ENCODE results near the gene CCDC183. TPM values are rescaled to one million over a fixed set of nuclear protein-coding genes. Genes with fewer than 3 reads are reported as not detected.

The CCDC183 gene
- total and polyA plus RNA-seq, 4 donors = 0.38 to 4.6 (median 2.2) TPM

DNA sequence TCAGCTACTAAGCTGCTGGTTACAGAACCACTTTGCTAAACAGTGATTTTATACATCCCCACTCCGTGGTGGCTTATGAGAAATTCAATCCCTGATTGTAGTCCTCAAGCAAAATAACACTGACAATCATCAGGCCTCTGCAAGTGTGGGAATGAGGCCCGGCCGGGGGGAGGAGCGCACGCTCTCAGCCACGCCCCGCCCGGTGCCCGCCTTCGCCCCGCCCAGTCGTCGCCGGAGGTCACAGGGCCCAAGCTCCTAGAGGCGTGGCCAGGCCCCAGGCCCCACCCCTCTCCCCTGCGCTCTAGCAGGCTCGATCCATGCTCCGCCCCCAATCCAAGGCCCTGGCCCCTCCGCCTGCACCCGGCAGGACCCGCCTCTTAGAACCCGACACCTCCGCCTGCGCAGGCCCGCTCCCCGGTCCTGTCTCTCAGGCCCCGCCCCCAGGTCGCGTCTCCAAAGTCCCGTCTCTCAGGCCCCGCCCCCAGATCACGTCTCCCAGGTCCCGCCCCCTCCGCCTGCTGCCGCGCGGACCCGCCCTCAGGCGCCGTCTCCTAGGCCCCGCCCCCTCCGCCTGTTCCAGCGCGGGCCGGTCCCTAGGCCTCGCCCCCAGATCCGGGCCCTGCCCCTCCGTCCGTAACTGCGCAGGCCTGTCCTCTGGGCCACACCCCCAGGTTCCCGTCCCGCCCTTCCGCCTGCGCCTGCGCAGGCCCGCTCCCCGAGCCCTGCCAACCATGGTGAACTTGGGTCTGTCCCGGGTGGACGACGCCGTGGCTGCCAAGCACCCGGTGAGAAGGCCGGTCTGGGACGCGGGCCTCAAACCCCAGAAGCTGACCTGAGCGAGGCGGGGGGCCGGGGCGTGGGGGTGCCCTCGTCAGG, 5.3 kb upstream of the CCDC183 start, which contains the start of gene TMEM141:
TSS of gene TMEM141 (plus strand) at position 705 of the 876 bp plus-strand sequence. CDS start at position 732, 27 bp downstream.
- no peaks in the 10 kb centered on the region for H3K9me3 ChIP-seq (ENCODE audit: control insufficient read depth in 4 of 4, insufficient read depth in 3 of 4, low read length in 3 of 4)
- 1% methylated on average over 65 to 70 of the region's 70 CpGs for WGBS, 2 donors
- peaks cover 0 to 9% (median 3%) of the 10 kb centered on the region in 4 donors for H3K36me3 ChIP-seq (ENCODE audit: control insufficient read depth in 4 of 4, insufficient read depth in 4 of 4, low read length in 4 of 4)
- DNase-seq (peak; percentile 100), ATAC-seq (ENCODE audit: insufficient read depth, low FRiP score) (peak; percentile 94)
- TF ChIP-seq, protein P1, sequence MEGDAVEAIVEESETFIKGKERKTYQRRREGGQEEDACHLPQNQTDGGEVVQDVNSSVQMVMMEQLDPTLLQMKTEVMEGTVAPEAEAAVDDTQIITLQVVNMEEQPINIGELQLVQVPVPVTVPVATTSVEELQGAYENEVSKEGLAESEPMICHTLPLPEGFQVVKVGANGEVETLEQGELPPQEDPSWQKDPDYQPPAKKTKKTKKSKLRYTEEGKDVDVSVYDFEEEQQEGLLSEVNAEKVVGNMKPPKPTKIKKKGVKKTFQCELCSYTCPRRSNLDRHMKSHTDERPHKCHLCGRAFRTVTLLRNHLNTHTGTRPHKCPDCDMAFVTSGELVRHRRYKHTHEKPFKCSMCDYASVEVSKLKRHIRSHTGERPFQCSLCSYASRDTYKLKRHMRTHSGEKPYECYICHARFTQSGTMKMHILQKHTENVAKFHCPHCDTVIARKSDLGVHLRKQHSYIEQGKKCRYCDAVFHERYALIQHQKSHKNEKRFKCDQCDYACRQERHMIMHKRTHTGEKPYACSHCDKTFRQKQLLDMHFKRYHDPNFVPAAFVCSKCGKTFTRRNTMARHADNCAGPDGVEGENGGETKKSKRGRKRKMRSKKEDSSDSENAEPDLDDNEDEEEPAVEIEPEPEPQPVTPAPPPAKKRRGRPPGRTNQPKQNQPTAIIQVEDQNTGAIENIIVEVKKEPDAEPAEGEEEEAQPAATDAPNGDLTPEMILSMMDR (IDR thresholded peaks at IDR 0.05; ENCODE audit: control extremely low read depth, extremely low read depth) = no peak
- peaks cover 0 to 21% (median 7%) of the 10 kb centered on the region in 5 donors for H3K4me1 ChIP-seq (ENCODE audit: control insufficient read depth in 5 of 5, insufficient read depth in 5 of 5, low read length in 5 of 5)
- peak within 1 kb of the TSS; percentile 78 to 81 for H3K9ac ChIP-seq (ENCODE audit: insufficient read depth in 1 of 2, low read length in 2 of 2)
- H3K4me3 ChIP-seq = peak within 1 kb of the TSS; percentile 63
- no peaks in the 10 kb centered on the region for H3K27me3 ChIP-seq (ENCODE audit: control insufficient read depth in 3 of 3, insufficient read depth in 3 of 3, low read length in 2 of 3)
- H3K27ac ChIP-seq (ENCODE audit: low read depth in 1 of 2, low read length in 1 of 2) = peak within 1 kb of the TSS; percentile 89 to 95

- Histone ChIP-seq H3K4me1 (ENCODE audit: control insufficient read depth in 5 of 5, insufficient read depth in 5 of 5, low read length in 5 of 5) (peaks cover 0 to 29% (median 7%) of the 10 kb centered on the region in 5 donors), H3K27me3 (ENCODE audit: control insufficient read depth in 3 of 3, insufficient read depth in 3 of 3, low read length in 2 of 3) (no peaks in the 10 kb centered on the region), H3K27ac (ENCODE audit: low read depth in 1 of 2, low read length in 1 of 2) (peak overlapping the region; percentile 89 to 95), H3K9me3 (ENCODE audit: control insufficient read depth in 4 of 4, insufficient read depth in 3 of 4, low read length in 3 of 4) (no peaks in the 10 kb centered on the region), H3K4me3 (peak overlapping the region; percentile 63), H3K9ac (ENCODE audit: insufficient read depth in 1 of 2, low read length in 2 of 2) (peak overlapping the region; percentile 78 to 81), H3K36me3 (ENCODE audit: control insufficient read depth in 4 of 4, insufficient read depth in 4 of 4, low read length in 4 of 4) (peaks cover 0 to 9% (median 3%) of the 10 kb centered on the region in 4 donors)
- 2 to 3% methylated on average over 26 to 29 of the region's 29 CpGs for WGBS, 2 donors
- TF ChIP-seq, protein P1 (IDR thresholded peaks at IDR 0.05; ENCODE audit: control extremely low read depth, extremely low read depth) = peak; percentile 31
- DNase-seq (peak; percentile 53 to 67 (median 58)), ATAC-seq (ENCODE audit: insufficient read depth, low FRiP score) (peak; percentile 10)
Measured at GRCh38 chr9:136791516-136792276, 4.4 kb upstream of the CCDC183 start.

DNA sequence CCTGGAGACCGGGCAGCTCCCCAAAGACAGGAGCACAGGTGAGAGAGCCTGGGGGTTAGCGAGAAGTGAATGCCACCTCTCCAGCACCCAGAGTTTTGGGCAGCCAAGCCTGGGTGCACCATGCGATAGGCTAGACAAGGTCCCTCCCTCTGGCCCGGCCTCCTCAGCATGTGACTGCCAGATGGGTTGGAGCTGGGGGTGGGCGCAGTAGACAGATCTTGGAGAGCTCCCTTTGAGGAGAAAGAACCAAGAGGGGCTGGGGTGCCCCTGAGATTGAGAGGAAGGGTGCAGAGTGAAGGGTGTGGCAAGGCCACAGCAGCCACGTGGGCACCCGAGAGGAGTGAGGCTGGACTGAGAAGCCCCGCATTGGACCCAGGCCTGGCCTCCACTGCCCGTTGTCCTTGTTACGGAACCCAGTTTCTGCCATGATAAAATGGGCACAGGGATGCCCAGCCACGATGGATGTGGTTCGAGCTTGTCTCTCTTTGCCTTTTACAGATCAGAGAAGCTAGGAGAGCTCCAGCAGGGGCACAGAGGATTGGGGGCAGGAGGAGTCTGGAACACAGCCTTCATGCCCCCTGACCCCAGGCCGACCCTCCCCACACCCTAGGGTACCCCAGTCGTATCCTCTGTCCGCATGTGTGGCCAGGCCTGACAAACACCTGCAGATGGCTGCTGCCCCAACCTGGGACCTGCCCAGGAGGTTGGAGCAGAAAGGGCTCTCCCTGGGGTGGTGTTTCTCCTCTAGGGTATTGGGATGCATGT, 3.6 kb upstream of the CCDC183 start:
- 78 to 81% methylated on average over 15 of the region's 15 CpGs for WGBS, 2 donors
- Histone ChIP-seq H3K36me3 (ENCODE audit: control insufficient read depth in 4 of 4, insufficient read depth in 4 of 4, low read length in 4 of 4) (peaks cover 0 to 9% (median 3%) of the 10 kb centered on the region in 4 donors), H3K27ac (ENCODE audit: low read depth in 1 of 2, low read length in 1 of 2) (peak overlapping the region in 1 of 2 donors; percentile 95), H3K27me3 (ENCODE audit: control insufficient read depth in 3 of 3, insufficient read depth in 3 of 3, low read length in 2 of 3) (no peaks in the 10 kb centered on the region), H3K9ac (ENCODE audit: insufficient read depth in 1 of 2, low read length in 2 of 2) (no peak overlapping the region), H3K9me3 (ENCODE audit: control insufficient read depth in 4 of 4, insufficient read depth in 3 of 4, low read length in 3 of 4) (no peaks in the 10 kb centered on the region), H3K4me1 (ENCODE audit: control insufficient read depth in 5 of 5, insufficient read depth in 5 of 5, low read length in 5 of 5) (peaks cover 0 to 34% (median 7%) of the 10 kb centered on the region in 5 donors), H3K4me3 (no peak overlapping the region)
- DNase-seq (no peak), ATAC-seq (ENCODE audit: insufficient read depth, low FRiP score) (no peak)
- TF ChIP-seq, protein P1 (IDR thresholded peaks at IDR 0.05; ENCODE audit: control extremely low read depth, extremely low read depth) = no peak

Measured in lung (tissue), 12 donors.